GM19043 (cell line): ENCODE measurements around the gene MED23.

Source experiments
- ATAC-seq: cut with Tn5 transposase; IDR thresholded peaks from one replicate; pipeline ENCODE4 v1.9.1; 2021; ENCODE audit warnings: low read depth; ENCODE audit not compliant: unreplicated experiment

MED23 gene

DNA sequence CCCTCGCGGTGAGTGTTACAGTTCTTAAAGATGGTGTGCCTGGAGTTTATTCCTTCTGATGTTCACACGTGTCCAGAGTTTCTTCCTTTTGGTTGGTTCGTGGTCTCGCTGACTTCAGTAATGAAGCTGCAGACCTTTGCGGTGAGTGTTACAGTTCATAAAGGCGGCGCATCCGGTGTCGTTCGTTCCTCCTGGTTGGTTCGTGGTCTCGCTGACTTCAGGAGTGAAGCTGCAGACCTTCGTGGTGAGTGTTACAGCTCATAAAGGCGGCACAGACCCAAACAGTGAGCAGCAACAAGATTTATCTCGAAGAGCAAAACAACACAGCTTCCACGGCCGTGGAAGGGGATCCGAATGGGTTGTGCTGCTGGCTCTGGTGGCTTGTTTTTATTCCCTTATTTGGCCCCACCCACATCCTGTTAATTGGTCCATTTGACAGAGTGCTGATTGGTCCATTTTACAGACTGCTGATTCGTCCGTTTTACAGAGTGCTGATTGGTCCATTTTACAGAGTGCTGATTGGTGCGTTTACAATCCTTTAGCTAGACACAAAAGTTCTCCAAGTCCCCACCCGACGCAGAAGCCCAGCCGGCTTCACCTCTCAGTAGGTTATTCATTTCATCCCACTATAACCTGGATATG, 103.2 kb downstream of the MED23 start:
- no peak for ATAC-seq

DNA sequence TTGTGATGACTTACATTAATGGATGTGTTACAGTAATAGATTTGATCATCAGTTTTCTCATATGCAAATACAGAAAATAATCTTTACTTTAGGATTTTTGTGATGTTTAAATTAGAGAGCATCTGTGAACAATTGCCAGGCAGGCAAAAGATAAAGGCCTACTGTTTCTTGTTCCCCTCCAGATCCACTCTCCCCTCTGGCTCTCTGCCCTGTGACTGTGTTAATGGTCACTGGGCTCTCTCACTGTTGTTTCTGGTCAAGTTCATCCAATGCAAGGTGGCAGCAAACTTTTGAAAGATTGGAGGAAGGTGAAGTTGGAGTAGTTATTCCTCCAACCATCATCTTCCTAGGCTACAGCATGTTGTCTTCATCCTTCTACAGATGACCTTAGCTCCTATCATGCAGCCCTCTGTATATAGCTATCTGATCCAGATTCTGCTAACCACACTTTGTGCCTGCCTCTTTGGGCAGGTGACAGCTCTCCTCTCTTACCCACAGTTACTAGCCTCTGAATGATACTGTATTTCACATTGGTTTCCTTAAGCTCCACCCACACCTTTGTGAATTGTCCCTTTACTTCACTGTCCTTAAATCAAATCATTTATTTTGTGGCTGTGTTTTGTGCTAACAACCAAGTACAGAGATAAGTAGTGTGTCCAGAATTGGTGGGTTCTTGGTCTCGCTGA, 103.9 kb downstream of the MED23 start:
- ATAC-seq, result no peak
